Keratinocyte (primary cell): ENCODE results near the gene GTF2I. TPM values are rescaled to one million over a fixed set of nuclear protein-coding genes. Genes with fewer than 3 reads are reported as not detected.

Experiments used
- DNase-seq: peaks from one replicate; pipeline ENCODE4 v3.0.0-alpha.2; 2011; ENCODE audit warnings: low read depth, missing footprints, low spot score
- FAIRE-seq: peaks from 2 replicates; lab custom pipeline; 2011; peaks lifted over from hg19 to GRCh38; lab: Jason Lieb, UNC
- H2AFZ ChIP-seq: 2 replicates; pipeline ENCODE4 v1.6.0; 2012; ENCODE audit warnings: low read length, control low read depth, inconsistent platforms; ENCODE audit not compliant: control insufficient read depth
- H3K27ac ChIP-seq: 2 replicates; pipeline ENCODE4 v1.5.1; 2011; ENCODE audit warnings: low read length; ENCODE audit not compliant: control insufficient read depth, insufficient read depth
- H3K27me3 ChIP-seq: 3 replicates; pipeline ENCODE4 v1.6.0; 2011; ENCODE audit warnings: low read length; ENCODE audit not compliant: control insufficient read depth, insufficient read depth; ENCODE audit errors: extremely low read depth
- H3K36me3 ChIP-seq, 2 experiments: 2 replicates in 1 of 2; 3 replicates in 1 of 2; pipeline ENCODE4 v1.5.1; 2011; ENCODE audit warnings: low read length in 2 of 2, mild to moderate bottlenecking in 1 of 2; ENCODE audit not compliant: control insufficient read depth in 2 of 2, insufficient read depth in 2 of 2; ENCODE audit errors: extremely low read depth in 1 of 2
- H3K4me1 ChIP-seq: 3 replicates; pipeline ENCODE4 v1.5.1; 2011; ENCODE audit warnings: low read length; ENCODE audit not compliant: control insufficient read depth, insufficient read depth; ENCODE audit errors: extremely low read depth
- H3K4me2 ChIP-seq: 3 replicates; pipeline ENCODE4 v1.6.0; 2011; ENCODE audit warnings: low read depth, low read length; ENCODE audit not compliant: control insufficient read depth, insufficient read depth; ENCODE audit errors: extremely low read depth
- H3K4me3 ChIP-seq, 3 experiments: fragments of 200-600 bp in 1 of 3; sonication (generic) in 1 of 3; 2 replicates in 2 of 3; 3 replicates in 1 of 3; pipeline ENCODE4 v1.5.1; 2011 to 2016; ENCODE audit warnings: low read length in 3 of 3, mild to moderate bottlenecking in 3 of 3, control low read depth in 2 of 3, inconsistent platforms in 1 of 3, low read depth in 1 of 3, mixed read lengths in 1 of 3, mixed run types in 1 of 3, moderate library complexity in 1 of 3; ENCODE audit not compliant: control insufficient read depth in 2 of 3, insufficient read depth in 2 of 3; ENCODE audit errors: extremely low read depth in 1 of 3
- H3K79me2 ChIP-seq: 2 replicates; pipeline ENCODE4 v1.6.0; 2012; ENCODE audit warnings: low read length; ENCODE audit not compliant: control insufficient read depth, insufficient read depth
- H3K9ac ChIP-seq: 3 replicates; pipeline ENCODE4 v1.6.0; 2011; ENCODE audit warnings: low read length; ENCODE audit not compliant: control insufficient read depth, insufficient read depth; ENCODE audit errors: extremely low read depth
- H3K9me1 ChIP-seq: 3 replicates; pipeline ENCODE4 v1.6.0; 2011; ENCODE audit warnings: low read length; ENCODE audit not compliant: control insufficient read depth, insufficient read depth; ENCODE audit errors: extremely low read depth
- H3K9me3 ChIP-seq: 2 replicates; pipeline ENCODE4 v1.5.1; 2012; ENCODE audit warnings: low read depth, low read length; ENCODE audit not compliant: control insufficient read depth
- H4K20me1 ChIP-seq: 3 replicates; pipeline ENCODE4 v1.6.0; 2011; ENCODE audit warnings: low read length; ENCODE audit not compliant: control insufficient read depth, insufficient read depth; ENCODE audit errors: extremely low read depth
- EZH2 ChIP-seq: IDR thresholded peaks from one replicate; pipeline ENCODE4 v1.6.1; 2012; ENCODE audit warnings: inconsistent platforms, mild to moderate bottlenecking, low read length, moderate library complexity
- dilution Hi-C: fragments of 300-500 bp; cut with MboI; formaldehyde crosslinking; loops from one replicate; pipeline ENCODE4 v1.7.0; 2020; ENCODE audit warnings: low sequenced_read_pairs; ENCODE audit not compliant: extremely low pct_ligation_motif_present
- polyA plus RNA-seq, 5 experiments: library from polyadenylated mRNA; depleted of rRNA in 3 of 5; stranded (reverse) in 3 of 5; stranded (forward) in 1 of 5; unstranded in 1 of 5; fragments of >200 nt; gene quantifications; 1 replicate in 1 of 5; 2 replicates in 3 of 5; 3 replicates in 1 of 5; pipeline versions ENCODE4 v1.2.1 to v1.2.3, GENCODE V29; 2011 to 2012; ENCODE audit warnings: missing spikeins in 2 of 5, low read depth in 1 of 5, low replicate concordance in 1 of 5
- TF ChIP-seq, protein P1 (sequence below), 3 experiments: IDR thresholded peaks in 1 of 3; conservative IDR thresholded peaks in 1 of 3; optimal IDR thresholded peaks in 1 of 3; 2 replicates in 2 of 3; 3 replicates in 1 of 3; pipeline versions ENCODE3 to v1.5.1; 2011; ENCODE audit warnings: low read length in 3 of 3, mild to moderate bottlenecking in 3 of 3, moderate library complexity in 2 of 3, control low read depth in 1 of 3, inconsistent platforms in 1 of 3; ENCODE audit not compliant: insufficient read depth in 2 of 3; ENCODE audit errors: extremely low read depth in 1 of 3

Gene GTF2I
- polyA plus RNA-seq, 1 donor (not counting 4 experiments of a cell fraction or from before 2014, with no cell fraction given): 56.1 TPM

DNA sequence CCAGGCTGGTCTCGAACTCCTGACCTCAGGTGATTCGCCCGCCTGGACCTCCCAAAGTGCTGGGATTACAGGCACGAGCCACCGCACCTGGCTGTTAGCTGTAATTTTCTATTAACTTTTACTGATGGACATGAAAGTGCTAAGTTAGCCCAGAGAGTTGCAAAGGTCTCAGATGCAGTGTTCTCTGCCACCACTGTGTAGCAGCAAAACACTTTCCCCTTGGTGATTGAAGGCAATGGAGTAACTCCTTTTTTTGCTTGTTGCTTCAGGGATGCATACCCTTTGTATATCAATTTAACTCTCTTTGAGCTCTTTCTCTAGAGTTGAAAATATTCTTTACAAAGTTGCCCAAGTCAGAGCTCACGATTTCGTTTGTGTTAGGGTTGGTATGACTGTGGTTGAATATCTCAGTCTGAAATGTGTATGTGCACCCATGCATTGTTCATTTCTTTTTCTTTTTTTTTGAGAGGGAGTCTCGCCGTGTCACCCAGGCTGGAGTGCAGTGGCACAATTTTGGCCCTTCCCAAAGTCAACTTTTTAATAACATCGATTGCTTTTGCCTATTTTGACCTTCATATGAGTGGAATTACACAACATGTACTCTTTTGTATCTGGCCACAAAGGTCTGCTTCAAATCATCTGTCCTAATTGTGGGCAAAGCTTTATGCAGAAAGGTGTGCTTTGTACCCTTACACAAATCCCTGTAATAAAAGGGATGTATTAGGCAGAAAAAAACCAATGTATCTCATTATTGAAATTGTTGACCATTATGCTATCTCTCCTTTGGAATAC lies 52.6 kb downstream of the GTF2I start:
- H3K4me2 ChIP-seq: no peak overlapping the region
- no peaks in the 10 kb centered on the region for H3K9me3 ChIP-seq
- H3K9me1 ChIP-seq: no peaks in the 10 kb centered on the region
- peaks cover 10 to 20% of the 10 kb centered on the region in 2 experiments for H3K36me3 ChIP-seq
- H3K27me3 ChIP-seq: no peaks in the 10 kb centered on the region
- H3K79me2 ChIP-seq: no peaks in the 10 kb centered on the region
- FAIRE-seq (no peak), DNase-seq (no peak)
- TF ChIP-seq, protein P1, sequence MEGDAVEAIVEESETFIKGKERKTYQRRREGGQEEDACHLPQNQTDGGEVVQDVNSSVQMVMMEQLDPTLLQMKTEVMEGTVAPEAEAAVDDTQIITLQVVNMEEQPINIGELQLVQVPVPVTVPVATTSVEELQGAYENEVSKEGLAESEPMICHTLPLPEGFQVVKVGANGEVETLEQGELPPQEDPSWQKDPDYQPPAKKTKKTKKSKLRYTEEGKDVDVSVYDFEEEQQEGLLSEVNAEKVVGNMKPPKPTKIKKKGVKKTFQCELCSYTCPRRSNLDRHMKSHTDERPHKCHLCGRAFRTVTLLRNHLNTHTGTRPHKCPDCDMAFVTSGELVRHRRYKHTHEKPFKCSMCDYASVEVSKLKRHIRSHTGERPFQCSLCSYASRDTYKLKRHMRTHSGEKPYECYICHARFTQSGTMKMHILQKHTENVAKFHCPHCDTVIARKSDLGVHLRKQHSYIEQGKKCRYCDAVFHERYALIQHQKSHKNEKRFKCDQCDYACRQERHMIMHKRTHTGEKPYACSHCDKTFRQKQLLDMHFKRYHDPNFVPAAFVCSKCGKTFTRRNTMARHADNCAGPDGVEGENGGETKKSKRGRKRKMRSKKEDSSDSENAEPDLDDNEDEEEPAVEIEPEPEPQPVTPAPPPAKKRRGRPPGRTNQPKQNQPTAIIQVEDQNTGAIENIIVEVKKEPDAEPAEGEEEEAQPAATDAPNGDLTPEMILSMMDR (optimal IDR thresholded peaks at IDR 0.05 in 1 of 3, IDR thresholded peaks at IDR 0.05 in 1 of 3, conservative IDR thresholded peaks at IDR 0.05 in 1 of 3; ENCODE audit: extremely low read depth in 1 of 3, insufficient read depth in 2 of 3, low read length in 3 of 3): peak in 1 of 3 experiments; percentile 28
- TF ChIP-seq EZH2: no peak
- no peak overlapping the region for H3K9ac ChIP-seq
- no peak overlapping the region for H2AFZ ChIP-seq
- no peaks in the 10 kb centered on the region for H3K4me1 ChIP-seq
- H3K4me3 ChIP-seq: no peak overlapping the region
- dilution Hi-C loops: no loop called here
- no peak overlapping the region for H3K27ac ChIP-seq
- H4K20me1 ChIP-seq: no peaks in the 10 kb centered on the region

DNA sequence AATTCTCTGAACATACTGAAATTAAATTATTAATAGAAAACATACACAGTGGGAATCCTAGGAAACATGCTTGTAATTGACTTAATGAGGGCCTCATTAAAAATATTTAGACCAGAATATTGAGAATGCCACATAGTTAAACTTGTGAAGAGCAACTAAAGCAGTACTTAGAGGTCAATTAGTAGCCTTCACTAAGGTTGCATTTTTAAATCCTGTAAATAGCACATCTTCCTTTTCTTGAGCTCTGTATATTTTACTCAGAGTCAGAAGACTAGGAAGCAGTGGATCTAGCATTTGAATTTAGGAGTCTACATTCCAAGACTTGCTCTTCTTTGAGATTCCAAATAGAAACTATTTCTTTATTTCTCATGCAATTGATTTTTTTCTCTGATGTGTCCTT lies 56.0 kb downstream of the GTF2I start:
- Histone ChIP-seq H3K9me1 (no peaks in the 10 kb centered on the region), H3K27me3 (no peaks in the 10 kb centered on the region), H3K4me3 (no peak overlapping the region), H4K20me1 (no peaks in the 10 kb centered on the region), H3K79me2 (no peaks in the 10 kb centered on the region), H3K27ac (no peak overlapping the region), H2AFZ (no peak overlapping the region), H3K9ac (no peak overlapping the region), H3K36me3 (peaks cover 7 to 14% of the 10 kb centered on the region in 2 experiments), H3K9me3 (no peaks in the 10 kb centered on the region), H3K4me2 (no peak overlapping the region), H3K4me1 (peaks cover 7% of the 10 kb centered on the region)
- FAIRE-seq (no peak), DNase-seq (no peak)
- TF ChIP-seq, protein P1 (optimal IDR thresholded peaks at IDR 0.05 in 1 of 3, IDR thresholded peaks at IDR 0.05 in 1 of 3, conservative IDR thresholded peaks at IDR 0.05 in 1 of 3; ENCODE audit: extremely low read depth in 1 of 3, insufficient read depth in 2 of 3, low read length in 3 of 3): no peak
- TF ChIP-seq EZH2: no peak
- dilution Hi-C loops: no loop called here
